ENCODE results near the gene MAP4K3. TPM values are rescaled to one million over a fixed set of nuclear protein-coding genes. Genes with fewer than 3 reads are reported as not detected.

The MAP4K3 gene
- total and polyA plus RNA-seq, 2 of the 8 experiments (the other 6 are each of a cell fraction or from before 2014, with no cell fraction given): 11.4 to 63.0 TPM

DNA sequence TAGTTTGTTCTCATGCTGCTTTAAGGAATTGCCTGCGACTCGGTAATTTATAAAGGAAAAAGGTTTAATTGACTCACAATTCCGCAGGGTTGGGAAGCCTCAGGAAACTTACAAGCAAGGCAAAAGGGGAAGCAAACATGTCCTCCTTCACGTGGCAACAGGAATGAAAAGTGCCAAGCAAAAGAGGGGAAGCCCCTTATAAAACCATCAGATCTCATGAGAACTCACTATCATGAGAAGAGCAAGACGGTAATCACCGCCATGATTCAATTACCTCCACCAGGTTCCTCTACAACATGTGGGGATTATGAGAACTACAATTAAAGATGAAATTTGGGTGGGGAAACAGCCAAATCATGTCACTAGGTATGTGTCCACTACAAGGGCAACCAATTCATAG, 53.9 kb downstream of the MAP4K3 start:
- ChIA-PET CTCF (ENCODE audit: partially characterized antibody) (no interaction called here), POLR2A (ENCODE audit: partially characterized antibody) (no interaction called here)
- Histone ChIP-seq H2BK5ac (ENCODE audit: low read depth, low read length) (no peak overlapping the region), H4K8ac (ENCODE audit: extremely low read depth, insufficient read depth, low read length) (no peak overlapping the region), H3K18ac (ENCODE audit: extremely low read depth, low read length) (peak overlapping the region; percentile 11; the same call in 1 of the 2 replicates), H3K79me1 (ENCODE audit: low read depth, low read length) (no peaks in the 10 kb centered on the region; the same call in 1 of the 2 replicates), H2BK20ac (ENCODE audit: low read length) (no peak overlapping the region), H3K4me2 (ENCODE audit: insufficient read depth in 1 of 2, low read depth in 2 of 2, low read length in 2 of 2) (no peak overlapping the region), H2BK12ac (ENCODE audit: low read depth, low read length) (no peak overlapping the region), H3K79me2 (ENCODE audit: control insufficient read depth in 1 of 2, insufficient read depth in 2 of 2, low read length in 2 of 2) (peaks cover 0 to 93% of the 10 kb centered on the region in 2 experiments; a peak in 3 of 4 replicates), H3K23me2 (ENCODE audit: low read depth, low read length) (no peaks in the 10 kb centered on the region), H2AFZ (ENCODE audit: low read length) (no peak overlapping the region), H3K27ac (ENCODE audit: low read depth, low read length) (no peak overlapping the region), H3K9me3 (ENCODE audit: insufficient read depth in 2 of 2, low read depth in 1 of 2, low read length in 1 of 2) (no peaks in the 10 kb centered on the region), H3K23ac (ENCODE audit: insufficient read length) (no peak overlapping the region), H3K9ac (replicated peaks in 1 of 4; ENCODE audit: extremely low read depth in 1 of 4, low read depth in 3 of 4, low read length in 3 of 4) (no peak overlapping the region), H2BK15ac (ENCODE audit: low read length) (no peak overlapping the region), H3K27me3 (replicated peaks in 1 of 4; ENCODE audit: control insufficient read depth in 3 of 4, extremely low read depth in 1 of 4, insufficient read depth in 3 of 4, low read length in 3 of 4) (peaks cover 0 to 1% (median 0%) of the 10 kb centered on the region in 4 experiments; a peak in 1 of 7 replicates), H3K4me3 (ENCODE audit: extremely low read depth in 1 of 4, insufficient read depth in 2 of 4, low read depth in 3 of 4, low read length in 4 of 4) (no peak overlapping the region), H2BK120ac (replicated peaks; ENCODE audit: low read depth, low read length) (no peak overlapping the region), H3K36me3 (ENCODE audit: control insufficient read depth in 2 of 4, insufficient read depth in 4 of 4, low read length in 3 of 4) (no peaks in the 10 kb centered on the region; a peak in 1 of 8 replicates), H3K14ac (ENCODE audit: insufficient read length) (no peak overlapping the region), H2AK5ac (ENCODE audit: low read depth, low read length) (no peak overlapping the region), H4K5ac (ENCODE audit: insufficient read length, low read depth, low read length) (no peak overlapping the region), H3K4ac (replicated peaks; ENCODE audit: insufficient read length, low read depth, low read length) (no peak overlapping the region), H4K20me1 (replicated peaks in 1 of 2; ENCODE audit: control insufficient read depth in 1 of 2, insufficient read depth in 2 of 2, low read length in 2 of 2) (no peaks in the 10 kb centered on the region), H3K4me1 (replicated peaks in 1 of 4; ENCODE audit: control insufficient read depth in 3 of 4, insufficient read depth in 4 of 4, low read length in 3 of 4) (peaks cover 0 to 3% (median 0%) of the 10 kb centered on the region in 4 experiments; a peak in 1 of 7 replicates), H3K56ac (replicated peaks; ENCODE audit: insufficient read length, low read depth, low read length) (no peak overlapping the region), H4K91ac (replicated peaks; ENCODE audit: insufficient read length, low read length) (no peak overlapping the region)
- no peak for DNase-seq (ENCODE audit: low read depth in 1 of 2, low spot score in 2 of 2)
- no peak for FAIRE-seq
- 74% methylated on average over 6 of the region's 6 CpGs; no CpG with 5 or more reads in 1 of the 2 experiments for WGBS, 2 experiments (ENCODE audit: extremely low coverage in 1 of 2, insufficient coverage in 1 of 2, insufficient read length in 1 of 2, insufficient replicate concordance in 2 of 2, low coverage in 1 of 2, low lambda C conversion rate in 2 of 2, missing lambda C conversion rate in 1 of 2)
- TF ChIP-seq JUND (IDR thresholded peaks at IDR 0.05; ENCODE audit: low read length) (no peak), TEAD4 (IDR thresholded peaks at IDR 0.05; ENCODE audit: low read depth, low read length) (no peak), SP4 (IDR thresholded peaks at IDR 0.05; ENCODE audit: low read length) (no peak), SUZ12 (IDR thresholded peaks at IDR 0.05; ENCODE audit: low read length) (no peak), FOSL1 (IDR thresholded peaks at IDR 0.05; ENCODE audit: insufficient read depth, low read depth, low read length) (no peak), KDM5A (IDR thresholded peaks at IDR 0.05; ENCODE audit: low read length) (no peak), EP300 (IDR thresholded peaks at IDR 0.05; ENCODE audit: borderline replicate concordance in 1 of 2, low read depth in 2 of 2, low read length in 2 of 2) (no peak), GTF2F1 (IDR thresholded peaks at IDR 0.05; ENCODE audit: borderline replicate concordance, low read depth, low read length) (no peak), TCF12 (IDR thresholded peaks at IDR 0.05; ENCODE audit: low read depth, low read length) (no peak), YY1 (IDR thresholded peaks at IDR 0.05; ENCODE audit: low read depth, low read length) (no peak), POU5F1 (IDR thresholded peaks at IDR 0.05; ENCODE audit: low read depth, low read length) (no peak), SP2 (IDR thresholded peaks at IDR 0.05; ENCODE audit: low read length) (no peak), SIN3A (conservative IDR thresholded peaks at IDR 0.05 in 1 of 2, IDR thresholded peaks at IDR 0.05 in 1 of 2; ENCODE audit: low read depth in 1 of 2, low read length in 2 of 2) (no peak), CHD1 (IDR thresholded peaks at IDR 0.05; ENCODE audit: low read depth, low read length) (no peak)
- TF ChIP-seq, protein P1, sequence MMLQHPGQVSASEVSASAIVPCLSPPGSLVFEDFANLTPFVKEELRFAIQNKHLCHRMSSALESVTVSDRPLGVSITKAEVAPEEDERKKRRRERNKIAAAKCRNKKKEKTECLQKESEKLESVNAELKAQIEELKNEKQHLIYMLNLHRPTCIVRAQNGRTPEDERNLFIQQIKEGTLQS (IDR thresholded peaks at IDR 0.05; ENCODE audit: insufficient read depth, low read depth, low read length): no peak
